Fibroblast of lung (primary cell): ENCODE data around the gene TAGLN2.

Experiments used
- EZH2 ChIP-seq: IDR thresholded peaks from 2 replicates; pipeline ENCODE4 v1.5.1; 2012; ENCODE audit warnings: low read length, control low read depth, mild to moderate bottlenecking; ENCODE audit errors: missing control alignments
- TF ChIP-seq, protein P1 (sequence below), 2 donors: IDR thresholded peaks in 1 of 2; conservative IDR thresholded peaks in 1 of 2; 1 replicate in 1 of 2; 2 replicates in 1 of 2; pipeline ENCODE4 v1.5.1; 2011 to 2012; ENCODE audit warnings: low read length in 2 of 2, control low read depth in 1 of 2, inconsistent platforms in 1 of 2, low read depth in 1 of 2, mild to moderate bottlenecking in 1 of 2

DNA sequence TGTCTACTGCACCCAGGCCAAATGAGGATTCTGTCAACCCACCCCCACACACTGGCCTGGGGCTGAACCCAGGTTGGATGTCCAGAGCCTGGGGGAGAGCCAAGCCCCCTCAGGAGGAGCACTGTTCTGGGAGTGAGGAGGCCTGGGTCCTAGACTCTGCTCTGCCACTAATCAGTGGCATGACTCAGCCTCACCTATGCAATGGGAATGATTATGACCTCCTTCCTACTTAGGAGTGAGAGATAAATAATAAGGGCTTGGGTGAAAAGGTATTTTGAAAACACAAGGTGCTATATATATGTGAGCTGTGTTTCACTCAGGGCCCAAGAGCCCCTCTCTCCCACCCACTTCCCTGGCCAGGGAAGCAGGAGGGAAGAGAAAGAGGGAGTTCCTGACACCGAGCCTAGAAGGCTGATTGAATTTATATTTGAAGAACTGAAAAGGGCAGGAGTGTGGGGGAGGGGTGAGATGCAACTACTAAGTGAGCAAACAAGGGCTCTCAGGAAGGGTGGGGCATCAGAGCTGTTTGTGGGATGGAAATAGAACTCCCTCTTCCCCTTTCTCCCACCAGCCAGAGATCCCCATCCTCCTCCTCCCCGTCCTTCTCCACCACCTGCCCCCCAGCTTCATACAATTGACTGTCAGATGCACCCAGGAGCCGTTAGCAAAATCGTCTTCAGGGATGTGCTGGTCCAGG is 11.9 kb upstream of the TAGLN2 start:
- TF ChIP-seq, protein P1, sequence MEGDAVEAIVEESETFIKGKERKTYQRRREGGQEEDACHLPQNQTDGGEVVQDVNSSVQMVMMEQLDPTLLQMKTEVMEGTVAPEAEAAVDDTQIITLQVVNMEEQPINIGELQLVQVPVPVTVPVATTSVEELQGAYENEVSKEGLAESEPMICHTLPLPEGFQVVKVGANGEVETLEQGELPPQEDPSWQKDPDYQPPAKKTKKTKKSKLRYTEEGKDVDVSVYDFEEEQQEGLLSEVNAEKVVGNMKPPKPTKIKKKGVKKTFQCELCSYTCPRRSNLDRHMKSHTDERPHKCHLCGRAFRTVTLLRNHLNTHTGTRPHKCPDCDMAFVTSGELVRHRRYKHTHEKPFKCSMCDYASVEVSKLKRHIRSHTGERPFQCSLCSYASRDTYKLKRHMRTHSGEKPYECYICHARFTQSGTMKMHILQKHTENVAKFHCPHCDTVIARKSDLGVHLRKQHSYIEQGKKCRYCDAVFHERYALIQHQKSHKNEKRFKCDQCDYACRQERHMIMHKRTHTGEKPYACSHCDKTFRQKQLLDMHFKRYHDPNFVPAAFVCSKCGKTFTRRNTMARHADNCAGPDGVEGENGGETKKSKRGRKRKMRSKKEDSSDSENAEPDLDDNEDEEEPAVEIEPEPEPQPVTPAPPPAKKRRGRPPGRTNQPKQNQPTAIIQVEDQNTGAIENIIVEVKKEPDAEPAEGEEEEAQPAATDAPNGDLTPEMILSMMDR (conservative IDR thresholded peaks at IDR 0.05 in 1 of 2, IDR thresholded peaks at IDR 0.05 in 1 of 2; ENCODE audit: low read depth in 1 of 2, low read length in 2 of 2), result no peak
- TF ChIP-seq EZH2, result no peak
